Stimulated activated memory B cell treated with anti-CD40 and anti-IgM and Interleukin-4, amounts not matched to agents 10 μg/mL and 1 μg/mL and 100 μg/mL, for 72 hours (primary cell): ENCODE data around the gene SEMA4G.

ENCODE experiments used
- ATAC-seq: fragments of 150-1000 bp; cut with Tn5 transposase; 2 replicates; pipeline ENCODE4 v1.10.0; 2021
- H3K27ac Mint-ChIP-seq: one replicate; pipeline ENCODE4 v1.8.0; 2022; ENCODE audit warnings: mild to moderate bottlenecking, mixed read lengths
- H3K27me3 Mint-ChIP-seq: one replicate; pipeline ENCODE4 v1.8.0; 2022; ENCODE audit warnings: mixed read lengths
- H3K36me3 Mint-ChIP-seq: one replicate; pipeline ENCODE4 v1.8.0; 2022; ENCODE audit warnings: mixed read lengths
- H3K4me1 Mint-ChIP-seq: one replicate; pipeline ENCODE4 v1.8.0; 2022; ENCODE audit warnings: mixed read lengths
- H3K4me3 Mint-ChIP-seq: one replicate; pipeline ENCODE4 v1.8.0; 2022; ENCODE audit warnings: mild to moderate bottlenecking, moderate library complexity, mixed read lengths
- H3K9me3 Mint-ChIP-seq: one replicate; pipeline ENCODE4 v1.8.0; 2022; ENCODE audit warnings: mixed read lengths

Gene SEMA4G

DNA sequence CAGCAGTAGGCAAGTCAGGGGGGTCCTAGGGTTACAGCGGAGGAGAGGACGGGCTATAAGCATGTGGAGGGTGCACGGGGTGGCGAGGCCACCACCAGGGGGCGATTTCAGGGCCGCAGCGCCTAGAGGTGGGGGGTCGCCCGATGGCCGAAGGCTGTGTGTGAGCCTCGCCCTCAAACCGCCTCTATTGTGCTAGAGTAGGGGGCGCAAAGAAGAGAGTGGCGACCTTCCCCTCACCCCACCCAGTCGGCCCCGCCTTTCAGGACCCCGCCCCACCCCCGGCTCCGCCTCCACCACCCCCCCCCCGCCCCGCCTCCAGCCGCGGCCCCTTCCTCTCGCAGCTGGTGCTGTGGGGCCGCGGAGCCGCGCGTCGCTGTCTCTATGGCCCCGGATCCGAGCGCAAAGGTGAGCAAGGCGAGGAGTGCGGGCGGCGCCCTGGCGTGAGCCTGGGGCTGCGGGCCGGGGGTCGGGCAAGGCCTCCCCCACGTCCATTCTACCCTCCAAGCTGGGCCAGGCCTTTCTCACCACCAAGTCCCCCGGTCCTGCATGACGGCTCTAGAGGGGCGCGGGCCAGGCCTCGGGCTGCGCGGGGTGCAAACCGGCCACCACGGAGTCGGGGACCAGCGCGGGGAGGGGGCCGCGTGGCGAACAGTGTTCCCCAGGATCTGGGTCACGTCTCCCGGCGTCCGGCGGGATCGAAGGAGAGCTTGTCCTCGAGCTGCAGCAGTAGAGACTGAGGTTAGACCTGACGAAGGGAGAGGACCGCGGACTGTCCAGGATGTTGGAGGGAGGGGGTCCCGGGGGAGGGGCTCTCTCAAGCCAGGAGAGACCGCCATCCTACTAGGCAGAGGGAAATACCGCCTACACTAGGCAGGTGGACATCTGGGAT is at the start of gene SEMA4G:
Gene SEMA4G (plus strand): TSS at position 318 of the 889 bp plus-strand sequence. CDS start 3,409 bp downstream, outside the sequence.
- peaks cover 30% of the 10 kb centered on the region for H3K4me1 Mint-ChIP-seq
- peaks cover 10% of the 10 kb centered on the region for H3K36me3 Mint-ChIP-seq
- H3K27ac Mint-ChIP-seq = no peak within 1 kb of the TSS
- ATAC-seq = peak; percentile 84
- H3K27me3 Mint-ChIP-seq = no peaks in the 10 kb centered on the region
- no peaks in the 10 kb centered on the region for H3K9me3 Mint-ChIP-seq
- H3K4me3 Mint-ChIP-seq = peak within 1 kb of the TSS; percentile 78

DNA sequence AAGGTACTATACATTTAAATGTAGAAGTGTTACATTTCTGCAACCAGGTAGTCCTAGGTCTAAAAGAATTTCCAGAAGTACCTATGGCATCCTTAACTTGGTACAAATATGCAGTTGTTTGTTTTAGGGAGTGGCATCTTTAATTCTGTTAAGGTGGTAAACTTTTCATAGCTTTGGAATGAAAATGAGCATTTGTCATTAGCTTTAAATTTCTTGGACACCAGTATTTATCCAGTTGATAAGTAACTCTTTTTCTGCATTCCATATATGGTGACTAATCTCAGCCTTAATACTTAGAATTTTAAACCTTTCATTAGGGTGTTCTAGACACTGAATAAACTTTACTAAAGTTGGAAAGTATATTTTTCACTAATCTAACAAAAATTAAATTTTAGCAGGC is 45.7 kb upstream of the SEMA4G start:
- Mint-ChIP-seq H3K27ac (no peak overlapping the region), H3K27me3 (no peaks in the 10 kb centered on the region), H3K36me3 (peaks cover 51% of the 10 kb centered on the region), H3K4me3 (no peak overlapping the region), H3K9me3 (no peaks in the 10 kb centered on the region), H3K4me1 (peaks cover 6% of the 10 kb centered on the region)
- ATAC-seq = no peak

- Mint-ChIP-seq H3K4me3 (no peak overlapping the region), H3K36me3 (peaks cover 64% of the 10 kb centered on the region), H3K9me3 (no peaks in the 10 kb centered on the region), H3K27me3 (no peaks in the 10 kb centered on the region), H3K4me1 (peaks cover 6% of the 10 kb centered on the region), H3K27ac (no peak overlapping the region)
- ATAC-seq = no peak
These were observed 42.0 kb upstream of the SEMA4G start for GRCh38 chr10:100927266-100927665.

GRCh38 chr10:100928039-100928438 is 41.3 kb upstream of the SEMA4G start:
- H3K27ac Mint-ChIP-seq = no peak overlapping the region
- ATAC-seq = no peak
- peaks cover 69% of the 10 kb centered on the region for H3K36me3 Mint-ChIP-seq
- peaks cover 6% of the 10 kb centered on the region for H3K4me1 Mint-ChIP-seq
- H3K4me3 Mint-ChIP-seq = no peak overlapping the region
- H3K27me3 Mint-ChIP-seq = no peaks in the 10 kb centered on the region
- no peaks in the 10 kb centered on the region for H3K9me3 Mint-ChIP-seq

- no peak overlapping the region for H3K4me3 Mint-ChIP-seq
- H3K9me3 Mint-ChIP-seq = no peaks in the 10 kb centered on the region
- H3K36me3 Mint-ChIP-seq = peaks cover 60% of the 10 kb centered on the region
- H3K4me1 Mint-ChIP-seq = no peaks in the 10 kb centered on the region
- ATAC-seq = no peak
- no peaks in the 10 kb centered on the region for H3K27me3 Mint-ChIP-seq
- no peak overlapping the region for H3K27ac Mint-ChIP-seq
These were observed 38.9 kb upstream of the SEMA4G start for GRCh38 chr10:100930368-100930767.

DNA sequence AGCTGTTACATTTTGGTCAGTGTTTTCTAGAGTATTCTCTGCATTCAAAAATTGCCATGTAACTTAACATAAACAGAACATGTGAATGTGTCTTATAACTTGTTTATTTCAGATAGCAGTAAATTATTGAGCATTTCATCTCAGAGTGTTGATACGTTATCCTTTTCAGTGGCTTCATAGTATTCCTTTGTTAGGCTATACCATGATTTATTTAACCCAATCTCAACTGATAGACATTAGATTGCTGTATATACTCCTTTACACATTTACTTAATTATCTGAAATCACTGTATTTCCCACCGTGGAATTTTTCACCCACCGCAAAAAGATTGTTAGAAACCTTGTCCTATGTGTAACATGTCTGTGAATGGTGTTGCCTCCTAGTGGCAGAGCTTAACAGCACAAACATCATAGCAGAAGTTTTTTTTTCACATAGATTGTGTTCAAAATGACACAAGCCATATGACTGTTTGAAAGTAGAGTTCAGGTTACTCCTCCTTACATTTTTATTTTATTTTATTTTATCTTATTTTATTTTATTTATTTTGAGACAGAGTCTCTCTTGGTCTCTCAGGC is 35.1 kb upstream of the SEMA4G start:
- H3K4me1 Mint-ChIP-seq = no peaks in the 10 kb centered on the region
- no peaks in the 10 kb centered on the region for H3K27me3 Mint-ChIP-seq
- H3K9me3 Mint-ChIP-seq = no peaks in the 10 kb centered on the region
- ATAC-seq = no peak
- peaks cover 38% of the 10 kb centered on the region for H3K36me3 Mint-ChIP-seq
- H3K4me3 Mint-ChIP-seq = no peak overlapping the region
- H3K27ac Mint-ChIP-seq = no peak overlapping the region

- Mint-ChIP-seq H3K36me3 (peaks cover 44% of the 10 kb centered on the region), H3K27ac (no peak overlapping the region), H3K27me3 (no peaks in the 10 kb centered on the region), H3K4me3 (no peak overlapping the region), H3K4me1 (no peaks in the 10 kb centered on the region), H3K9me3 (no peaks in the 10 kb centered on the region)
- no peak for ATAC-seq
These were observed 29.4 kb upstream of the SEMA4G start for GRCh38 chr10:100939763-100940344.

DNA sequence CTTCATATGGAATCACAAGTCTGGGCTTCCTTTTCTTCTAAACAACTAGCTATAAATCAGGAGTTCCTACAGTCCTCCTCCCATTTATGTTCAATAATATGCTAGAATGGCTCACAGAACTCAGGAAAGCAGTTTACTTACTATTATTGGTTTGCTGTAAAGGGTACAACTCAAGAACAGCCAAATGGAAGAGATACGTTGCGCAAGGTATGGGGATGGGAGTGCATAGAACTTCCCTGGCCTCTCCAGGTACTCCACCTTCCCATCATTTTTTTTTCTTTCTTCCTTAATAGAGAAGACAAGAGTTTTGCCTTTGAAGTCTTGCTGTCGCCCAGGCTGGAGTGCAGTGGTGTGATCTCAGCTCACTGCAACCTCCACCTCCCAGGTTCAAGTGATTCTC is 27.1 kb upstream of the SEMA4G start:
- no peaks in the 10 kb centered on the region for H3K27me3 Mint-ChIP-seq
- H3K36me3 Mint-ChIP-seq = peaks cover 49% of the 10 kb centered on the region
- H3K4me3 Mint-ChIP-seq = no peak overlapping the region
- H3K27ac Mint-ChIP-seq = no peak overlapping the region
- H3K4me1 Mint-ChIP-seq = no peaks in the 10 kb centered on the region
- ATAC-seq = no peak
- H3K9me3 Mint-ChIP-seq = no peaks in the 10 kb centered on the region

DNA sequence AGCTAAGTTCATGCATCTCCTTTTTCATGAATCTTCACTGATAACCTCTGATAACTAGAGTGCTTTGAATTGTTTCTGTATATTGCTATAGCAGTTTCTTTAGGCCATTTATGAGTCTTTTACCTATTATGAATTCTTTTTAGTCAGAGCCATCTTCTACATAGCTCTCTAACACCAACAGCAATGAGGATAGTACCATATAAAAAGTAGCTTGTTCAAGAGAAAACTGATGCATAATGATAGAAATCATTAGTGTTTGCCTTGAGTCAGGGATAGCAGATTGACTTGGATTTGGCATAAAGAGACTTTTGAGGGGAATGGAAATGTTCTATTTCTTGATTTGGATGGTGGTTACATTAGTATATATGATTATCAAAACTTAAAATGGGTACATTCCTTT is 25.8 kb upstream of the SEMA4G start:
- no peaks in the 10 kb centered on the region for H3K4me1 Mint-ChIP-seq
- no peak for ATAC-seq
- H3K4me3 Mint-ChIP-seq = no peak overlapping the region
- no peaks in the 10 kb centered on the region for H3K27me3 Mint-ChIP-seq
- H3K36me3 Mint-ChIP-seq = peaks cover 52% of the 10 kb centered on the region
- H3K9me3 Mint-ChIP-seq = no peaks in the 10 kb centered on the region
- no peak overlapping the region for H3K27ac Mint-ChIP-seq

DNA sequence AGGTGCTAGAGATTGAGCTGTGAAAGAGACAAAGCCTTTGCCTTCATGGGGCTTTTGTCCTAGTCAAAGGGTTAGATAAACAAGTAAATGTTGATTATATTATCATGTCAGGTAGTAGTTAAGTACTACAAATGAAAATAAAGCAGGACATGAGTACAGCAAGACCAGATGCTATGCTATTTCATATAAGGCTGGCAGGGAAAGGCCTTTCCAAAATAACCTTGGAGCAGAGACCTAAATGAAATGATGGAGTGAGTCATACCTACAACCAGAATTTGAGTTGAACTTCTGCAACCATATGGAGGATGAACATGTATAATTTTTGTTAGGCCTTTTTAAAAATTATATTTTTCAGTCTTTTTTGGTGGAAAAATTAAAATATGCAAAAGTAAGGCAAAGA is 23.6 kb upstream of the SEMA4G start:
- Mint-ChIP-seq H3K9me3 (no peaks in the 10 kb centered on the region), H3K36me3 (peaks cover 51% of the 10 kb centered on the region), H3K27me3 (no peaks in the 10 kb centered on the region), H3K4me3 (no peak overlapping the region), H3K4me1 (no peaks in the 10 kb centered on the region), H3K27ac (no peak overlapping the region)
- ATAC-seq = no peak

DNA sequence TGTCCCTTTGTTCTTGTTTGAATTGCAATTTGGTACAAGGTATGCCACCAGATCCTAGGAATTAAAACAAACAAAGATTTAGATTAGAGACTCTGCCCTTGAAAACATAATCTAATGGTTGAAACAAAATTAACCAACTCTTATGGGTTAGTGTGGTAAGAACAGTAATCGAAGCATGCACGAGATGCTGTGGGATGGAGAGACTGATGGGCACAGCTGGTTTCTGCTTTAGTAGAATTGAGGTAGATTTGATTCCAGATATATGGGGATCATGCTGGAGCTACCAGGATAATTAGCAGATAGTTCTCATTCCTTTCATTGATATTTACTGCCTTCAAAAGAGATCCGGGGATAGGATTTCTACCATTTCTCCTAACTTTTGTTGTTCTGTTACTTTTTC is 20.4 kb upstream of the SEMA4G start:
- Mint-ChIP-seq H3K27ac (no peak overlapping the region), H3K4me1 (no peaks in the 10 kb centered on the region), H3K36me3 (peaks cover 37% of the 10 kb centered on the region), H3K9me3 (no peaks in the 10 kb centered on the region), H3K4me3 (no peak overlapping the region), H3K27me3 (no peaks in the 10 kb centered on the region)
- no peak for ATAC-seq

- peaks cover 41% of the 10 kb centered on the region for H3K36me3 Mint-ChIP-seq
- no peak for ATAC-seq
- H3K4me3 Mint-ChIP-seq = no peak overlapping the region
These were observed 9.1 kb upstream of the SEMA4G start for GRCh38 chr10:100960251-100960650.

DNA sequence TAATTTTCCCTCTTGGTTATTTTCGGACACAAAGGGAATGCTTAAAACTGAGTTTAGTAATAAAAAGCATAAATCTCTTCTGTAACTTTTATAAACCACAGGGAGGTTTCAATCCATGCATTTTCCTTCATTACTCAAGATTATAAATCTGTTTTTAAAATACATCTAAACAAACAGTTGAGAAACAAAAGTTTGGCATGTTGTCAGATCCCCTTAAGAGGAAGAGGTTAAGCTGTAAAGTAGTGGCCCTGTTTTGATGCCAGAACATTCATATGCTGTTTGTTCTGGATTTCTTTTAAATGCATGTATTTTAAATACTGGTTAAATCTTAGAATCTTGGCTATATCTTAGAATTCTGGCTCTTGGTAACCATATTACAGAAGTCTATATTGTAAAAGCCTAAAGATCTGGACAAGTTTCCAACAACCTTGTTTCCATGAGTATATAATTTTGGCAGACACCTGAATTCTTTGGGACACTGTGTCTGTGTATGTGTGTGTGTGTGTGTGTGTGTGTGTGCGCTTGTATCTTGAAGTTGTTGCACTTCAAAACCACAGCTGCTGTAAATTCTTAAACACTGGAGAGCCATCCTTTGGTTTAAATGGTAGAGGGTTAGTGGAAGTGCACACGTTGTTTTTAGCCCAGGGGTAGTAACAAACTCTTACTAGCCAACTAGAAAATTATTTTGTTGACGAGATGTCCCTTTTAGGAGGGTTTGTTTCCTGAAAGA is 6.8 kb upstream of the SEMA4G start:
- Mint-ChIP-seq H3K4me1 (no peaks in the 10 kb centered on the region), H3K27ac (no peak overlapping the region), H3K9me3 (no peaks in the 10 kb centered on the region), H3K36me3 (peaks cover 48% of the 10 kb centered on the region), H3K27me3 (no peaks in the 10 kb centered on the region), H3K4me3 (no peak overlapping the region)
- no peak for ATAC-seq

More at GRCh38 chr10:100960251-100960650, 9.1 kb upstream of the SEMA4G start:
- Mint-ChIP-seq H3K27ac (no peak overlapping the region), H3K27me3 (no peaks in the 10 kb centered on the region), H3K9me3 (no peaks in the 10 kb centered on the region), H3K4me1 (no peaks in the 10 kb centered on the region)

- Mint-ChIP-seq H3K4me1 (peaks cover 12% of the 10 kb centered on the region), H3K27ac (no peak overlapping the region), H3K36me3 (peaks cover 42% of the 10 kb centered on the region), H3K9me3 (no peaks in the 10 kb centered on the region), H3K27me3 (no peaks in the 10 kb centered on the region), H3K4me3 (no peak overlapping the region)
- ATAC-seq = no peak
These were observed 5.5 kb upstream of the SEMA4G start for GRCh38 chr10:100963826-100964225.

- H3K36me3 Mint-ChIP-seq = peaks cover 27% of the 10 kb centered on the region
- H3K27me3 Mint-ChIP-seq = no peaks in the 10 kb centered on the region
- H3K4me1 Mint-ChIP-seq = peaks cover 30% of the 10 kb centered on the region
- no peak overlapping the region for H3K27ac Mint-ChIP-seq
- no peak overlapping the region for H3K4me3 Mint-ChIP-seq
- no peaks in the 10 kb centered on the region for H3K9me3 Mint-ChIP-seq
- ATAC-seq = no peak
These were observed 3.5 kb upstream of the SEMA4G start for GRCh38 chr10:100965820-100966219.
